ENCODE measurements around the gene PRLH. TPM values are rescaled to one million over a fixed set of nuclear protein-coding genes. Genes with fewer than 3 reads are reported as not detected.
A peak's percentile ranks its signal among the peaks of the same experiment; 100 is the strongest.

PRLH gene
- total and polyA plus RNA-seq, 2 of the 13 experiments (the other 11 are each of a cell fraction or from before 2014, with no cell fraction given), result not detected

DNA sequence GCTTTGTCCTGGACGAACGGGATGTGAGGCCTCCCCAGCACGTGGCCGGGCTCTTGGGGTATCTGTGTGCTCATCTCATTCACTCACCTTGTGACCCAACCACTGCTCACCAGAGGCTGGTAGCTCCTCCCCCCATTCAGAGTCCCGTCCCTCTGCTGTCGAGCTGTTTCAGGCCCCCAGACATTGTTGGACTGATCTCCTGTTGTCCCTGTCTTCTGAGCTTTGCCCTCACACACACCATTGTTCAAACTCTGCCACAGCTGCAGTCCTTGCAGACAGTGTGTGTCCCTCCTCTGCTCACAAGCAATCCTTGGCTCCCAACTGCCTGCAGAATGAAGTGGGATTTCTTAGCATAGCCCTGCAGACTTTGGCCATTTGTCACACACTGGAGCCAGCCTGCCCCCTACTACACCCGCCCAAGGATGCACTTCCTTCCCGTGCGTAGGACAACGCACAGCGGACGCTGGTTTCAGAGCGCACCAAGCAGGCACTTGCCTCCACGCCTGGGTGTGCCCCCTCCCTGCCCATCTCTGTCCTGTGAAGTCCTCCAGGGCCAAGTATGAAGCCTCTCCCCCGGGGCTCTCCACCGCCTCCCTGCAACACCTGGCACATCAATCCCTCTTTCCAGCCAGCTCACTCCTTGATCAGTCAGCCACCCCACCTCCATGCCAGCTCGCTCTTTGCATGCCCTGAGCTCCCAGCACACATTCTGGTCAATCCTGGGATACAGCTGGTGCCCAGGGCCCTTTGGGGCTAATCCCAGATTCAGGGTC lies 16.5 kb upstream of the PRLH start (continued):
- TF ChIP-seq SMC3 (IDR thresholded peaks at IDR 0.05; ENCODE audit: low read length), result no peak
- TF ChIP-seq MAFK (conservative IDR thresholded peaks at IDR 0.05 in 1 of 2, IDR thresholded peaks at IDR 0.05 in 1 of 2; ENCODE audit: low read length in 2 of 2), result no peak
- no peak for TF ChIP-seq IKZF4 (CRISPR knock-in tag; IDR thresholded peaks at IDR 0.05; ENCODE audit: borderline replicate concordance, low read depth, not compliant biosample characterization)
- peak; percentile 17; the same call in 1 of the 2 replicates for TF ChIP-seq SAP130 (CRISPR knock-in tag; IDR thresholded peaks at IDR 0.05; ENCODE audit: low read depth)
- no peak for TF ChIP-seq ZNF546 (CRISPR knock-in tag; conservative IDR thresholded peaks at IDR 0.05)
- TF ChIP-seq, protein P1, sequence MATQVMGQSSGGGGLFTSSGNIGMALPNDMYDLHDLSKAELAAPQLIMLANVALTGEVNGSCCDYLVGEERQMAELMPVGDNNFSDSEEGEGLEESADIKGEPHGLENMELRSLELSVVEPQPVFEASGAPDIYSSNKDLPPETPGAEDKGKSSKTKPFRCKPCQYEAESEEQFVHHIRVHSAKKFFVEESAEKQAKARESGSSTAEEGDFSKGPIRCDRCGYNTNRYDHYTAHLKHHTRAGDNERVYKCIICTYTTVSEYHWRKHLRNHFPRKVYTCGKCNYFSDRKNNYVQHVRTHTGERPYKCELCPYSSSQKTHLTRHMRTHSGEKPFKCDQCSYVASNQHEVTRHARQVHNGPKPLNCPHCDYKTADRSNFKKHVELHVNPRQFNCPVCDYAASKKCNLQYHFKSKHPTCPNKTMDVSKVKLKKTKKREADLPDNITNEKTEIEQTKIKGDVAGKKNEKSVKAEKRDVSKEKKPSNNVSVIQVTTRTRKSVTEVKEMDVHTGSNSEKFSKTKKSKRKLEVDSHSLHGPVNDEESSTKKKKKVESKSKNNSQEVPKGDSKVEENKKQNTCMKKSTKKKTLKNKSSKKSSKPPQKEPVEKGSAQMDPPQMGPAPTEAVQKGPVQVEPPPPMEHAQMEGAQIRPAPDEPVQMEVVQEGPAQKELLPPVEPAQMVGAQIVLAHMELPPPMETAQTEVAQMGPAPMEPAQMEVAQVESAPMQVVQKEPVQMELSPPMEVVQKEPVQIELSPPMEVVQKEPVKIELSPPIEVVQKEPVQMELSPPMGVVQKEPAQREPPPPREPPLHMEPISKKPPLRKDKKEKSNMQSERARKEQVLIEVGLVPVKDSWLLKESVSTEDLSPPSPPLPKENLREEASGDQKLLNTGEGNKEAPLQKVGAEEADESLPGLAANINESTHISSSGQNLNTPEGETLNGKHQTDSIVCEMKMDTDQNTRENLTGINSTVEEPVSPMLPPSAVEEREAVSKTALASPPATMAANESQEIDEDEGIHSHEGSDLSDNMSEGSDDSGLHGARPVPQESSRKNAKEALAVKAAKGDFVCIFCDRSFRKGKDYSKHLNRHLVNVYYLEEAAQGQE (IDR thresholded peaks at IDR 0.05; ENCODE audit: borderline replicate concordance in 1 of 2, low read depth in 1 of 2, low read length in 2 of 2), result no peak
- TF ChIP-seq RFX5 (IDR thresholded peaks at IDR 0.05; ENCODE audit: low read depth, low read length), result no peak
- TF ChIP-seq, protein P2, sequence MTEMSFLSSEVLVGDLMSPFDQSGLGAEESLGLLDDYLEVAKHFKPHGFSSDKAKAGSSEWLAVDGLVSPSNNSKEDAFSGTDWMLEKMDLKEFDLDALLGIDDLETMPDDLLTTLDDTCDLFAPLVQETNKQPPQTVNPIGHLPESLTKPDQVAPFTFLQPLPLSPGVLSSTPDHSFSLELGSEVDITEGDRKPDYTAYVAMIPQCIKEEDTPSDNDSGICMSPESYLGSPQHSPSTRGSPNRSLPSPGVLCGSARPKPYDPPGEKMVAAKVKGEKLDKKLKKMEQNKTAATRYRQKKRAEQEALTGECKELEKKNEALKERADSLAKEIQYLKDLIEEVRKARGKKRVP (CRISPR knock-in tag; IDR thresholded peaks at IDR 0.05), result no peak
- TF ChIP-seq, protein P3, sequence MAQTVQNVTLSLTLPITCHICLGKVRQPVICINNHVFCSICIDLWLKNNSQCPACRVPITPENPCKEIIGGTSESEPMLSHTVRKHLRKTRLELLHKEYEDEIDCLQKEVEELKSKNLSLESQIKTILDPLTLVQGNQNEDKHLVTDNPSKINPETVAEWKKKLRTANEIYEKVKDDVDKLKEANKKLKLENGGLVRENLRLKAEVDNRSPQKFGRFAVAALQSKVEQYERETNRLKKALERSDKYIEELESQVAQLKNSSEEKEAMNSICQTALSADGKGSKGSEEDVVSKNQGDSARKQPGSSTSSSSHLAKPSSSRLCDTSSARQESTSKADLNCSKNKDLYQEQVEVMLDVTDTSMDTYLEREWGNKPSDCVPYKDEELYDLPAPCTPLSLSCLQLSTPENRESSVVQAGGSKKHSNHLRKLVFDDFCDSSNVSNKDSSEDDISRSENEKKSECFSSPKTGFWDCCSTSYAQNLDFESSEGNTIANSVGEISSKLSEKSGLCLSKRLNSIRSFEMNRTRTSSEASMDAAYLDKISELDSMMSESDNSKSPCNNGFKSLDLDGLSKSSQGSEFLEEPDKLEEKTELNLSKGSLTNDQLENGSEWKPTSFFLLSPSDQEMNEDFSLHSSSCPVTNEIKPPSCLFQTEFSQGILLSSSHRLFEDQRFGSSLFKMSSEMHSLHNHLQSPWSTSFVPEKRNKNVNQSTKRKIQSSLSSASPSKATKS (CRISPR knock-in tag; IDR thresholded peaks at IDR 0.05), result no peak
- no peak for TF ChIP-seq ZBTB8A (CRISPR knock-in tag; IDR thresholded peaks at IDR 0.05; ENCODE audit: borderline replicate concordance, low read depth)
- TF ChIP-seq, protein P4, sequence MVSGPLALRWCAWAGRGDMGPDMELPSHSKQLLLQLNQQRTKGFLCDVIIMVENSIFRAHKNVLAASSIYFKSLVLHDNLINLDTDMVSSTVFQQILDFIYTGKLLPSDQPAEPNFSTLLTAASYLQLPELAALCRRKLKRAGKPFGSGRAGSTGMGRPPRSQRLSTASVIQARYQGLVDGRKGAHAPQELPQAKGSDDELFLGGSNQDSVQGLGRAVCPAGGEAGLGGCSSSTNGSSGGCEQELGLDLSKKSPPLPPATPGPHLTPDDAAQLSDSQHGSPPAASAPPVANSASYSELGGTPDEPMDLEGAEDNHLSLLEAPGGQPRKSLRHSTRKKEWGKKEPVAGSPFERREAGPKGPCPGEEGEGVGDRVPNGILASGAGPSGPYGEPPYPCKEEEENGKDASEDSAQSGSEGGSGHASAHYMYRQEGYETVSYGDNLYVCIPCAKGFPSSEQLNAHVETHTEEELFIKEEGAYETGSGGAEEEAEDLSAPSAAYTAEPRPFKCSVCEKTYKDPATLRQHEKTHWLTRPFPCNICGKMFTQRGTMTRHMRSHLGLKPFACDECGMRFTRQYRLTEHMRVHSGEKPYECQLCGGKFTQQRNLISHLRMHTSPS (CRISPR knock-in tag; IDR thresholded peaks at IDR 0.05; ENCODE audit: low read depth), result no peak
- no peak for TF ChIP-seq ZNF326 (CRISPR knock-in tag; IDR thresholded peaks at IDR 0.05; ENCODE audit: borderline replicate concordance)
- TF ChIP-seq NFE2 (CRISPR knock-in tag; IDR thresholded peaks at IDR 0.05), result no peak
- TF ChIP-seq ASH2L (IDR thresholded peaks at IDR 0.05; ENCODE audit: insufficient read length, low read depth, low read length), result no peak
- TF ChIP-seq ZNF616 (CRISPR knock-in tag; IDR thresholded peaks at IDR 0.05; ENCODE audit: low read depth), result no peak
- TF ChIP-seq PHF5A (CRISPR knock-in tag; IDR thresholded peaks at IDR 0.05; ENCODE audit: low read depth, unreplicated experiment), result no peak
- TF ChIP-seq PHF8 (CRISPR knock-in tag; IDR thresholded peaks at IDR 0.05), result no peak
- TF ChIP-seq ZNF569 (CRISPR knock-in tag; IDR thresholded peaks at IDR 0.05; ENCODE audit: borderline replicate concordance), result no peak
- TF ChIP-seq NCOA2 (CRISPR knock-in tag; IDR thresholded peaks at IDR 0.05), result no peak
- no peak for TF ChIP-seq YEATS2 (CRISPR knock-in tag; IDR thresholded peaks at IDR 0.05; ENCODE audit: borderline replicate concordance)
